ENCODE measurements around the gene TEX54.

TEX54 gene

DNA sequence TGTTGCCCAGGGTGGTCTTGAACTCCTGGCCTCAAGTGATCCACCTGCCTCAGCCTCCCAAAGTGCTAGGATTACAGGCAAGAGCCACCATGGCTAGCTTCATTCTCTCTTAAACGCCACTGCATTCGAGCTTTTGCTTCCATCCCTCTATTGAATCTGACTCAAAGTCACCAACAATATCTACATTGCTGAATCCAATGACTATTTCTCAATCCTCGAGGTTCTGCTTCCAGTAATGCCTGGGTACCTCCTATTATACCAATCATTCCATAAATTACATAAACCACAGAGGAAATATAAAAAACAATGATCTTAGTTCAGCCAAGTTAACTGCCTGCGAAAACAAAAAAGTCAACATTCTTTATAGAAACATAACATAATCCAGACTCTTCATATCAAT, 15.5 kb downstream of the TEX54 start:
- H3K36me3 ChIP-seq = no peaks in the 10 kb centered on the region
- TF ChIP-seq, protein P1, sequence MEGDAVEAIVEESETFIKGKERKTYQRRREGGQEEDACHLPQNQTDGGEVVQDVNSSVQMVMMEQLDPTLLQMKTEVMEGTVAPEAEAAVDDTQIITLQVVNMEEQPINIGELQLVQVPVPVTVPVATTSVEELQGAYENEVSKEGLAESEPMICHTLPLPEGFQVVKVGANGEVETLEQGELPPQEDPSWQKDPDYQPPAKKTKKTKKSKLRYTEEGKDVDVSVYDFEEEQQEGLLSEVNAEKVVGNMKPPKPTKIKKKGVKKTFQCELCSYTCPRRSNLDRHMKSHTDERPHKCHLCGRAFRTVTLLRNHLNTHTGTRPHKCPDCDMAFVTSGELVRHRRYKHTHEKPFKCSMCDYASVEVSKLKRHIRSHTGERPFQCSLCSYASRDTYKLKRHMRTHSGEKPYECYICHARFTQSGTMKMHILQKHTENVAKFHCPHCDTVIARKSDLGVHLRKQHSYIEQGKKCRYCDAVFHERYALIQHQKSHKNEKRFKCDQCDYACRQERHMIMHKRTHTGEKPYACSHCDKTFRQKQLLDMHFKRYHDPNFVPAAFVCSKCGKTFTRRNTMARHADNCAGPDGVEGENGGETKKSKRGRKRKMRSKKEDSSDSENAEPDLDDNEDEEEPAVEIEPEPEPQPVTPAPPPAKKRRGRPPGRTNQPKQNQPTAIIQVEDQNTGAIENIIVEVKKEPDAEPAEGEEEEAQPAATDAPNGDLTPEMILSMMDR (IDR thresholded peaks at IDR 0.05; ENCODE audit: low read depth, low read length) = no peak

DNA sequence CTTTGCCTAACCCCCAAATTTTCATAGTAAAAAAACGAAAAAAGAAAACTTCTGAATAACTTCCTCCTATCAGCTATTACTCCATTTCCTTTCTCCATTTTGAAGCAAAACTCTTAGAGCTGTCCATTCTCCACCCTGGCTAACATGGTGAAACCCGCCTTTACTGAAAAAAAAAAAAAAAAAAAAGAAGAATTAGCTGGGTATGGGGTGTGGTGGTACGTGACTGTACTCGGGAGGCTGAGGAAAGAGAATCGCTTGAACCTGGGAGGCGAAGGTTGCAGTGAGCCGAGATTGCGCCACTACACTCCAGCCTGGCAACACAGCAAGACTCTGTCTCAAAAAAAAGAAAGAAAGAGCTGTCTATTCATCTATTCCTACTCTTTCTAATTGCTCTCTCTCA, 16.1 kb downstream of the TEX54 start:
- Histone ChIP-seq H3K27me3 (no peaks in the 10 kb centered on the region), H3K9me3 (no peaks in the 10 kb centered on the region), H3K36me3 (no peaks in the 10 kb centered on the region), H3K4me1 (no peaks in the 10 kb centered on the region), H3K4me3 (ENCODE audit: low read depth, low read length) (no peak overlapping the region)
- TF ChIP-seq, protein P1 (IDR thresholded peaks at IDR 0.05; ENCODE audit: low read depth, low read length) = no peak
- no peak for DNase-seq

More for the DNA sequence above, 15.5 kb downstream of the TEX54 start:
- Histone ChIP-seq H3K27me3 (no peaks in the 10 kb centered on the region), H3K4me1 (no peaks in the 10 kb centered on the region), H3K4me3 (ENCODE audit: low read depth, low read length) (no peak overlapping the region), H3K9me3 (no peaks in the 10 kb centered on the region)
- DNase-seq = no peak

DNA sequence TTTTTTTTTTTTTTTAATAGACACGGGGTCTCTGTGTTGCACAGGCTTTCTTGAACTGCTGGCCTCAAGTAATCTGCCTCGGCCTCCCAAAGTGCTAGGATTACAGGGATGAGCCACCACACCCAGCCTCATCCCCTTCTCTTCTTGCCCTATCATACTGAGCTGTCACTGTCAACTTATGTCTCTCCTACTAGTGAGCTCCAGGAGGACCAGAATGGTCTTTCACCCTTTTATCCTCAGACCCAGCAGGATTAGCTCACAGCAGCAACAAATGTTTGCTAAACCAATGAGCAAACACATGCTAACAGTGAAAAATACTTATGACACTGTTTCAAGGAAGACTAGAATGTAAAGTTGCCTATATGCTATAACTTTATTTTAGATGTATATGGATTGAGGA, 21.0 kb downstream of the TEX54 start:
- no peak for DNase-seq
- H3K4me3 ChIP-seq (ENCODE audit: low read depth, low read length) = no peak overlapping the region
- TF ChIP-seq, protein P1 (IDR thresholded peaks at IDR 0.05; ENCODE audit: low read depth, low read length) = no peak
- no peaks in the 10 kb centered on the region for H3K9me3 ChIP-seq
- no peaks in the 10 kb centered on the region for H3K36me3 ChIP-seq
- H3K4me1 ChIP-seq = no peaks in the 10 kb centered on the region
- H3K27me3 ChIP-seq = no peaks in the 10 kb centered on the region

- TF ChIP-seq, protein P1 (IDR thresholded peaks at IDR 0.05; ENCODE audit: low read depth, low read length) = no peak
- H3K27me3 ChIP-seq = no peaks in the 10 kb centered on the region
- DNase-seq = no peak
- no peaks in the 10 kb centered on the region for H3K9me3 ChIP-seq
- no peak overlapping the region for H3K4me3 ChIP-seq (ENCODE audit: low read depth, low read length)
- H3K4me1 ChIP-seq = no peaks in the 10 kb centered on the region
- H3K36me3 ChIP-seq = no peaks in the 10 kb centered on the region
Measured at GRCh38 chr11:62810748-62811147, 21.9 kb downstream of the TEX54 start.

- no peaks in the 10 kb centered on the region for H3K27me3 ChIP-seq
- no peak overlapping the region for H3K4me3 ChIP-seq (ENCODE audit: low read depth, low read length)
- H3K36me3 ChIP-seq = no peaks in the 10 kb centered on the region; the same call in 1 of the 2 replicates
- no peaks in the 10 kb centered on the region for H3K4me1 ChIP-seq
- DNase-seq = no peak
- TF ChIP-seq, protein P1 (IDR thresholded peaks at IDR 0.05; ENCODE audit: low read depth, low read length) = no peak
- no peaks in the 10 kb centered on the region for H3K9me3 ChIP-seq
Measured at GRCh38 chr11:62806611-62807121, 26.0 kb downstream of the TEX54 start.

DNA sequence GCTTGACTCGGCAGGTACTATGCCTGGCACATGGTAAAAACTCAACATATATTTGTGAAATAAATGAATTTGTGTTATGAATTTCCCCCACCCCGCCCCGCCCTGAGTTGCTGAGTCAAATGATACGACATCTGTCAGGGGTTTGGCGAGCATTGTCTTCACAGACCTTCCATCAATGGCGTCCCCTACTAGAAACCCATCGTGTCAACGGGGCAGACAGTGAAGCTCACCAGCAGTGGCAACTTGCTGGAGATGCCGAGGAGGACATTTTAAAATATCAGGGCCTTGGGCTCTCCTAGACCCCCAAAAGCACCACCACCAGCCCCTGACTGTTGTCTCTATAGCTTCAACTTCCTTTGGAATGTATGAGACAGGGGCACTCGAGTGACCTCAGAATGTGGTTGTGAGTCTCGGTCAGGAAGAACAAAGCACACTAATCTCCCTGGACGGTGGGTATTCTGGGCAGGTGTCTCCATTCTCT, 26.6 kb downstream of the TEX54 start:
- DNase-seq = no peak
- TF ChIP-seq, protein P1 (IDR thresholded peaks at IDR 0.05; ENCODE audit: low read depth, low read length) = no peak
- H3K36me3 ChIP-seq = peaks cover 3% of the 10 kb centered on the region
- H3K9me3 ChIP-seq = no peaks in the 10 kb centered on the region
- H3K4me3 ChIP-seq (ENCODE audit: low read depth, low read length) = peak overlapping the region; percentile 69
- H3K27me3 ChIP-seq = no peaks in the 10 kb centered on the region
- no peaks in the 10 kb centered on the region for H3K4me1 ChIP-seq
